Gastroesophageal sphincter (tissue), 3 donors: ENCODE results near the gene PKNOX1.

Experiments used
- EP300 ChIP-seq: sonication (generic); formaldehyde crosslinking; IDR thresholded peaks from one replicate; pipeline ENCODE4 v1.6.1; 2017; ENCODE audit warnings: antibody characterized with exemption, mild to moderate bottlenecking
- POLR2A ChIP-seq, 2 donors: fragments of 450-650 bp; IDR thresholded peaks; one replicate each; pipeline ENCODE4 v1.6.1; 2017; ENCODE audit warnings: antibody characterized with exemption in 2 of 2, mild to moderate bottlenecking in 2 of 2, moderate library complexity in 1 of 2
- TF ChIP-seq, protein P1 (sequence below), 4 experiments: fragments of 200-600 bp in 2 of 4; fragments of 450-650 bp in 2 of 4; sonication (generic) in 1 of 4; IDR thresholded peaks; one replicate each; pipeline ENCODE4 v1.5.1; 2017 to 2019; ENCODE audit warnings: antibody characterized with exemption in 4 of 4, mild to moderate bottlenecking in 2 of 4, moderate library complexity in 2 of 4

- TF ChIP-seq, protein P1, sequence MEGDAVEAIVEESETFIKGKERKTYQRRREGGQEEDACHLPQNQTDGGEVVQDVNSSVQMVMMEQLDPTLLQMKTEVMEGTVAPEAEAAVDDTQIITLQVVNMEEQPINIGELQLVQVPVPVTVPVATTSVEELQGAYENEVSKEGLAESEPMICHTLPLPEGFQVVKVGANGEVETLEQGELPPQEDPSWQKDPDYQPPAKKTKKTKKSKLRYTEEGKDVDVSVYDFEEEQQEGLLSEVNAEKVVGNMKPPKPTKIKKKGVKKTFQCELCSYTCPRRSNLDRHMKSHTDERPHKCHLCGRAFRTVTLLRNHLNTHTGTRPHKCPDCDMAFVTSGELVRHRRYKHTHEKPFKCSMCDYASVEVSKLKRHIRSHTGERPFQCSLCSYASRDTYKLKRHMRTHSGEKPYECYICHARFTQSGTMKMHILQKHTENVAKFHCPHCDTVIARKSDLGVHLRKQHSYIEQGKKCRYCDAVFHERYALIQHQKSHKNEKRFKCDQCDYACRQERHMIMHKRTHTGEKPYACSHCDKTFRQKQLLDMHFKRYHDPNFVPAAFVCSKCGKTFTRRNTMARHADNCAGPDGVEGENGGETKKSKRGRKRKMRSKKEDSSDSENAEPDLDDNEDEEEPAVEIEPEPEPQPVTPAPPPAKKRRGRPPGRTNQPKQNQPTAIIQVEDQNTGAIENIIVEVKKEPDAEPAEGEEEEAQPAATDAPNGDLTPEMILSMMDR (IDR thresholded peaks at IDR 0.05), result no peak
- no peak for TF ChIP-seq EP300
- TF ChIP-seq POLR2A (IDR thresholded peaks at IDR 0.05), result no peak
Observed at GRCh38 chr21:42981862-42982261, 7.5 kb downstream of the PKNOX1 start.
